ENCODE results near the gene EIF4G3.
"Not testable (repeated sequence)": the region's sequence is repeated elsewhere in the genome, so short reads cannot be mapped to it uniquely, and the experiment has no call there.

The EIF4G3 gene

GRCh38 chr1:21149855-21150432 is 26.8 kb downstream of the EIF4G3 start:
- no peak for DNase-seq (ENCODE audit: low spot score)

- DNase-seq (ENCODE audit: low spot score), result no peak
Measured at GRCh38 chr1:21149430-21149854, 27.3 kb downstream of the EIF4G3 start.

GRCh38 chr1:21143752-21144151 is 32.9 kb downstream of the EIF4G3 start:
- DNase-seq (ENCODE audit: low spot score), result no peak

- no peak for DNase-seq (ENCODE audit: low spot score)
Measured at GRCh38 chr1:21143138-21143537, 33.6 kb downstream of the EIF4G3 start.

GRCh38 chr1:21141030-21141429 is 35.7 kb downstream of the EIF4G3 start:
- no peak for DNase-seq (ENCODE audit: low spot score)

- DNase-seq (ENCODE audit: low spot score), result no peak
Measured at GRCh38 chr1:21139601-21140000, 37.1 kb downstream of the EIF4G3 start.

- DNase-seq (ENCODE audit: low spot score), result not testable (repeated sequence)
Measured at GRCh38 chr1:21136344-21136743, 40.4 kb downstream of the EIF4G3 start.

GRCh38 chr1:21131200-21131599 is 45.5 kb downstream of the EIF4G3 start:
- no peak for DNase-seq (ENCODE audit: low spot score)

- DNase-seq (ENCODE audit: low spot score), result no peak
Measured at GRCh38 chr1:21129407-21129806, 47.3 kb downstream of the EIF4G3 start.

- DNase-seq (ENCODE audit: low spot score), result no peak
Measured at GRCh38 chr1:21126324-21126723, 50.4 kb downstream of the EIF4G3 start.

- DNase-seq (ENCODE audit: low spot score), result no peak
Measured at GRCh38 chr1:21124846-21125245, 51.9 kb downstream of the EIF4G3 start.

GRCh38 chr1:21123287-21123948 is 53.3 kb downstream of the EIF4G3 start:
- DNase-seq (ENCODE audit: low spot score), result no peak

GRCh38 chr1:21121764-21122471 is 54.8 kb downstream of the EIF4G3 start:
- DNase-seq (ENCODE audit: low spot score), result no peak

GRCh38 chr1:21118167-21118566 is 58.5 kb downstream of the EIF4G3 start:
- no peak for DNase-seq (ENCODE audit: low spot score)

- no peak for DNase-seq (ENCODE audit: low spot score)
Measured at GRCh38 chr1:21117597-21118001, 59.1 kb downstream of the EIF4G3 start.

GRCh38 chr1:21117159-21117558 is 59.5 kb downstream of the EIF4G3 start:
- no peak for DNase-seq (ENCODE audit: low spot score)

GRCh38 chr1:21115098-21115760 is 61.5 kb downstream of the EIF4G3 start:
- no peak for DNase-seq (ENCODE audit: low spot score)

- DNase-seq (ENCODE audit: low spot score), result no peak
Measured at GRCh38 chr1:21114431-21114830, 62.3 kb downstream of the EIF4G3 start.

- no peak for DNase-seq (ENCODE audit: low spot score)
Measured at GRCh38 chr1:21110163-21110562, 66.5 kb downstream of the EIF4G3 start.

GRCh38 chr1:21106709-21107108 is 70.0 kb downstream of the EIF4G3 start:
- no peak for DNase-seq (ENCODE audit: low spot score)

GRCh38 chr1:21106238-21106637 is 70.5 kb downstream of the EIF4G3 start:
- DNase-seq (ENCODE audit: low spot score), result no peak

- no peak for DNase-seq (ENCODE audit: low spot score)
Measured at GRCh38 chr1:21105807-21106206, 70.9 kb downstream of the EIF4G3 start.

GRCh38 chr1:21104683-21105082 is 72.0 kb downstream of the EIF4G3 start:
- DNase-seq (ENCODE audit: low spot score), result no peak
